ENCODE measurements around the gene LHX2.

LHX2 gene

GRCh38 chr9:123999661-124000060 lies 11.9 kb upstream of the LHX2 start:
- DNase-seq = no peak

- DNase-seq = no peak
Measured at GRCh38 chr9:124000161-124000783, 11.3 kb upstream of the LHX2 start.

- no peak for DNase-seq
Measured at GRCh38 chr9:124000784-124001457, 10.6 kb upstream of the LHX2 start.

- no peak for DNase-seq
Measured at GRCh38 chr9:124001458-124001799, 10.1 kb upstream of the LHX2 start.

- no peak for DNase-seq
Measured at GRCh38 chr9:124001866-124002525, 9.6 kb upstream of the LHX2 start.

- no peak for DNase-seq
Measured at GRCh38 chr9:124003636-124004349, 7.8 kb upstream of the LHX2 start.

- DNase-seq = no peak
Measured at GRCh38 chr9:124004593-124004992, 7.0 kb upstream of the LHX2 start.

- no peak for DNase-seq
Measured at GRCh38 chr9:124005029-124005771, 6.4 kb upstream of the LHX2 start.

- DNase-seq = no peak
Measured at GRCh38 chr9:124006448-124007361, 4.9 kb upstream of the LHX2 start.

GRCh38 chr9:124007565-124008302 lies 3.8 kb upstream of the LHX2 start:
- no peak for DNase-seq

- DNase-seq = no peak
Measured at GRCh38 chr9:124008303-124008693, 3.3 kb upstream of the LHX2 start.

- DNase-seq = no peak
Measured at GRCh38 chr9:124008694-124009530, 2.7 kb upstream of the LHX2 start.

GRCh38 chr9:124009531-124010217 lies 1.9 kb upstream of the LHX2 start:
- no peak for DNase-seq

GRCh38 chr9:124010303-124010664 lies 1.3 kb upstream of the LHX2 start:
- DNase-seq = no peak

- DNase-seq = no peak
Measured at GRCh38 chr9:124010665-124011321, 775 bp upstream of the LHX2 start.

GRCh38 chr9:124012368-124013301 lies 1.1 kb downstream of the LHX2 start:
- DNase-seq = no peak

GRCh38 chr9:124013309-124014210 lies 2.0 kb downstream of the LHX2 start:
- DNase-seq = no peak
